ENCODE data around the gene PMS1. TPM values are rescaled to one million over a fixed set of nuclear protein-coding genes. Genes with fewer than 3 reads are reported as not detected.

PMS1 gene
- total and polyA plus RNA-seq, 2 donors (not counting 3 experiments of a cell fraction or from before 2014, with no cell fraction given), result 6.6 to 27.8 TPM

DNA sequence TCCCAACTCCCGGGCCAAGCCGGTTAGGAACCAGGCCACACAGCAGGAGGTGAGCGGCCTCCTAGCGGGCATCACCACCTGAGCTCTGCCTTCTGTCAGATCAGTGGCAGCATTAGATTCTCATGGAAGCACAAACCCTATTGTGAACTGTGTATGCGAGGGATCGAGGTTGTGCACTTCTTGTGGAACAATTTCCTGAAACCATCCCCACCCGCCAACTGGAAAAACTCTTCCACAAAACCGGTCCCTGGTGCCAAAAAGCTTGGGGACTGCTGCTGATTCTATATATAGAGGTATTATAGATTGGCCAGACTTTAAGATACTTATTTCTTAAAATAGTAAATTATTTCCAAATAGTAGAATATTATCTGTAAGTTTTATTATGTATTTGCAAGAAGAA, 89.4 kb downstream of the PMS1 start:
- H3K79me2 ChIP-seq (ENCODE audit: control insufficient read depth, insufficient read depth, low read length), result no peaks in the 10 kb centered on the region
- TF ChIP-seq MYC (IDR thresholded peaks at IDR 0.05; ENCODE audit: low read depth, low read length) (no peak), POLR2AphosphoS5 (IDR thresholded peaks at IDR 0.05; ENCODE audit: insufficient read depth, low read depth, low read length) (no peak), FOS (IDR thresholded peaks at IDR 0.05; ENCODE audit: borderline replicate concordance, insufficient read depth, low read length) (no peak), GATA2 (IDR thresholded peaks at IDR 0.05; ENCODE audit: insufficient read depth, insufficient read length, low read depth, low read length) (no peak), POLR2A (IDR thresholded peaks at IDR 0.05; ENCODE audit: low read depth, low read length) (no peak), EZH2 (IDR thresholded peaks at IDR 0.05; ENCODE audit: borderline replicate concordance, low read depth, low read length, severe bottlenecking) (no peak), JUN (IDR thresholded peaks at IDR 0.05; ENCODE audit: borderline replicate concordance, insufficient read depth, insufficient read length, low read depth) (no peak)
- TF ChIP-seq, protein P1, sequence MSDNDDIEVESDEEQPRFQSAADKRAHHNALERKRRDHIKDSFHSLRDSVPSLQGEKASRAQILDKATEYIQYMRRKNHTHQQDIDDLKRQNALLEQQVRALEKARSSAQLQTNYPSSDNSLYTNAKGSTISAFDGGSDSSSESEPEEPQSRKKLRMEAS (IDR thresholded peaks at IDR 0.05; ENCODE audit: insufficient read depth, insufficient read length), result no peak
- TF ChIP-seq, protein P2, sequence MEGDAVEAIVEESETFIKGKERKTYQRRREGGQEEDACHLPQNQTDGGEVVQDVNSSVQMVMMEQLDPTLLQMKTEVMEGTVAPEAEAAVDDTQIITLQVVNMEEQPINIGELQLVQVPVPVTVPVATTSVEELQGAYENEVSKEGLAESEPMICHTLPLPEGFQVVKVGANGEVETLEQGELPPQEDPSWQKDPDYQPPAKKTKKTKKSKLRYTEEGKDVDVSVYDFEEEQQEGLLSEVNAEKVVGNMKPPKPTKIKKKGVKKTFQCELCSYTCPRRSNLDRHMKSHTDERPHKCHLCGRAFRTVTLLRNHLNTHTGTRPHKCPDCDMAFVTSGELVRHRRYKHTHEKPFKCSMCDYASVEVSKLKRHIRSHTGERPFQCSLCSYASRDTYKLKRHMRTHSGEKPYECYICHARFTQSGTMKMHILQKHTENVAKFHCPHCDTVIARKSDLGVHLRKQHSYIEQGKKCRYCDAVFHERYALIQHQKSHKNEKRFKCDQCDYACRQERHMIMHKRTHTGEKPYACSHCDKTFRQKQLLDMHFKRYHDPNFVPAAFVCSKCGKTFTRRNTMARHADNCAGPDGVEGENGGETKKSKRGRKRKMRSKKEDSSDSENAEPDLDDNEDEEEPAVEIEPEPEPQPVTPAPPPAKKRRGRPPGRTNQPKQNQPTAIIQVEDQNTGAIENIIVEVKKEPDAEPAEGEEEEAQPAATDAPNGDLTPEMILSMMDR (IDR thresholded peaks at IDR 0.05; ENCODE audit: extremely low read depth in 1 of 2, insufficient read depth in 1 of 2, low read depth in 1 of 2, low read length in 2 of 2), result no peak
- no TSS peak for BruUV-seq (replicated peaks)
- POLR2A ChIA-PET, result no interaction called here
- FAIRE-seq, result no peak
- dilution Hi-C loops (cut with MboI; ENCODE audit: extremely low pct_ligation_motif_present, low sequenced_read_pairs), result no loop called here
- no peak overlapping the region for H3K9ac ChIP-seq (replicated peaks; ENCODE audit: extremely low read depth, insufficient read depth, low read length)
- no peaks in the 10 kb centered on the region for H3K27me3 ChIP-seq (ENCODE audit: control insufficient read depth in 2 of 2, insufficient read depth in 2 of 2, low read length in 2 of 2)
- no peaks in the 10 kb centered on the region for H3K4me1 ChIP-seq (ENCODE audit: control insufficient read depth, extremely low read depth, insufficient read depth, low read length)
- H3K9me3 ChIP-seq (replicated peaks; ENCODE audit: control insufficient read depth, insufficient read depth, low read length), result no peaks in the 10 kb centered on the region
- intact Hi-C loops (cut with micrococcal nuclease), result no loop called here
- no peaks in the 10 kb centered on the region for H4K20me1 ChIP-seq (replicated peaks; ENCODE audit: control insufficient read depth, extremely low read depth, insufficient read depth, low read length)
- no peak for DNase-seq (ENCODE audit: low read depth, low spot score)
- H3K27ac ChIP-seq (ENCODE audit: insufficient read depth, low read depth, low read length), result no peak overlapping the region
- no peaks in the 10 kb centered on the region for H3K36me3 ChIP-seq (ENCODE audit: control insufficient read depth in 2 of 2, extremely low read depth in 1 of 2, insufficient read depth in 2 of 2, low read length in 2 of 2)
- H2AFZ ChIP-seq (ENCODE audit: low read depth, low read length), result no peak overlapping the region
- CTCF ChIA-PET, result no interaction called here
- H3K4me3 ChIP-seq (replicated peaks in 1 of 3; ENCODE audit: insufficient read depth in 1 of 3, low read depth in 1 of 3, low read length in 3 of 3), result no peak overlapping the region
- no peaks in the 10 kb centered on the region for H3K9me1 ChIP-seq (replicated peaks; ENCODE audit: control insufficient read depth, extremely low read depth, insufficient read depth, low read length)
- H3K4me2 ChIP-seq (ENCODE audit: insufficient read depth, low read length), result no peak overlapping the region

Data from endothelial cell of umbilical vein (primary cell).